Measurements from ENCODE around the gene CA10.

DNA sequence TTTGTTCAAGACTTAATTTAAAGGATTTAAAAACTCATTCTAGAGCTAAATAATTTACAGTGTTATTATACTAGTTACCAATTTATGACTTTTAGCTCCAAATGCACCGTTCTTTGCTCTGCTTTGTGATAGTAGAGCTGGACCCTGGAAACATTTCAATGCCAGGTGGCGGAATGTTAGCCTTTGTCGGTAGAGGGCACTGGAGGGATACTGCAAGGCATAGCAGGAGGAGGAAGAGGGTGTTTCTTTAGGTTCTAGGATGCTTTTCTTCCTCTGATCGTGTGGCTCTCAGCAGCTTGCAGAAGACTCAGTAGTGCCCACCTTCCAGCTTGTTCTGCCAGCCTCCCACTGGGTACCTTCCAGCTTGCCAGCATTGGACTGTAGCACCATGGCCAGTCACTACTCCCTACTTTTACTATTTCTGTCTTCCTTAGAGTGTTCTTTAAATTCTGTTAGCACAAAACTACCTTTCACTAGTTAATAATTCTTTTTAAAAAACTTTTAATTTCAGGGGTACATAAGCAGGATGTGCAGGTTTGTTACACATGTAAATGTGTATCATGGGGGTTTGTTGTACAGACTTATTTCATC lies 572.9 kb downstream of the CA10 start:
- TF ChIP-seq, protein P1, sequence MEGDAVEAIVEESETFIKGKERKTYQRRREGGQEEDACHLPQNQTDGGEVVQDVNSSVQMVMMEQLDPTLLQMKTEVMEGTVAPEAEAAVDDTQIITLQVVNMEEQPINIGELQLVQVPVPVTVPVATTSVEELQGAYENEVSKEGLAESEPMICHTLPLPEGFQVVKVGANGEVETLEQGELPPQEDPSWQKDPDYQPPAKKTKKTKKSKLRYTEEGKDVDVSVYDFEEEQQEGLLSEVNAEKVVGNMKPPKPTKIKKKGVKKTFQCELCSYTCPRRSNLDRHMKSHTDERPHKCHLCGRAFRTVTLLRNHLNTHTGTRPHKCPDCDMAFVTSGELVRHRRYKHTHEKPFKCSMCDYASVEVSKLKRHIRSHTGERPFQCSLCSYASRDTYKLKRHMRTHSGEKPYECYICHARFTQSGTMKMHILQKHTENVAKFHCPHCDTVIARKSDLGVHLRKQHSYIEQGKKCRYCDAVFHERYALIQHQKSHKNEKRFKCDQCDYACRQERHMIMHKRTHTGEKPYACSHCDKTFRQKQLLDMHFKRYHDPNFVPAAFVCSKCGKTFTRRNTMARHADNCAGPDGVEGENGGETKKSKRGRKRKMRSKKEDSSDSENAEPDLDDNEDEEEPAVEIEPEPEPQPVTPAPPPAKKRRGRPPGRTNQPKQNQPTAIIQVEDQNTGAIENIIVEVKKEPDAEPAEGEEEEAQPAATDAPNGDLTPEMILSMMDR (IDR thresholded peaks at IDR 0.05), result peak; percentile 57 to 77 (median 66)
- no peak for TF ChIP-seq POLR2A (IDR thresholded peaks at IDR 0.05)

Data from right lobe of liver (tissue), 4 donors.